Motor neuron (in vitro differentiated cells): Measurements from ENCODE around the gene TFDP2. TPM values are rescaled to one million over a fixed set of nuclear protein-coding genes. Genes with fewer than 3 reads are reported as not detected.
A peak's percentile ranks its signal among the peaks of the same experiment; 100 is the strongest.
"Not testable (repeated sequence)": the region's sequence is repeated elsewhere in the genome, so short reads cannot be mapped to it uniquely, and the experiment has no call there.

Experiments used
- ATAC-seq, 8 experiments: fragments of 200-7000 bp; cut with Tn5 transposase; replicated peaks in 6 of 8; 2 replicates each; pipeline ENCODE4 v1.8.0; 2021; ENCODE audit warnings: mild to moderate bottlenecking in 8 of 8, moderate library complexity in 8 of 8
- H3K27ac ChIP-seq, 2 donors: fragments of 250-450 bp; sonication (Bioruptor Pico); 2 replicates each; pipeline ENCODE4 v1.9.0; 2021; ENCODE audit warnings: antibody characterized with exemption in 2 of 2, mild to moderate bottlenecking in 2 of 2, moderate library complexity in 1 of 2
- H3K4me1 ChIP-seq, 2 donors: fragments of 250-450 bp; sonication (Bioruptor Pico); replicated peaks in 1 of 2; 2 replicates each; pipeline ENCODE4 v1.6.1; 2021; ENCODE audit warnings: antibody characterized with exemption in 2 of 2, mild to moderate bottlenecking in 2 of 2, moderate library complexity in 1 of 2
- H3K4me3 ChIP-seq, 5 donors: fragments of 250-450 bp; sonication (Bioruptor Pico); 2 replicates each; pipeline ENCODE4 v1.9.0; 2021; ENCODE audit warnings: antibody characterized with exemption in 5 of 5, mild to moderate bottlenecking in 5 of 5, moderate library complexity in 4 of 5
- WGBS, 10 experiments: fragments of 450-650 bp; shearing (Covaris generic); methylation state at CpG; one replicate each; pipeline ENCODE4 v1.0.0; 2022; 5-methylcytosine and 5-hydroxymethylcytosine counted together
- in situ Hi-C, 9 experiments: fragments of 400-800 bp; cut with MboI; loops; one replicate each; pipeline ENCODE4 v1.15.0; 2021; ENCODE audit warnings: low sequenced_read_pairs in 9 of 9, low pct_unique_long_range_greater_than_20kb in 2 of 9; ENCODE audit not compliant: unreplicated experiment in 9 of 9
- total RNA-seq, 8 experiments: library from RNA; unstranded; fragments of 300-600 nt; gene quantifications; 2 replicates each; pipeline versions ENCODE4 v1.2.3 to v1.2.4, GENCODE V29; 2022

The TFDP2 gene
- total RNA-seq, 8 experiments from 2014 or later, result 25.7 to 69.0 (median 30.3) TPM

GRCh38 chr3:142150271-142150670 is 927 bp upstream of the TFDP2 start:
- in situ Hi-C loops, result no loop called here

GRCh38 chr3:142149673-142149992 is 289 bp upstream of the TFDP2 start:
- peaks cover 0 to 10% of the 10 kb centered on the region in 2 donors for H3K4me1 ChIP-seq
- no CpG with 5 or more reads among the region's 14 CpGs for whole genome bisulfite sequencing, 10 experiments
- no peak overlapping the region for H3K27ac ChIP-seq
- peak overlapping the region; percentile 59 to 84 (median 78) for H3K4me3 ChIP-seq
- ATAC-seq, result no peak
- in situ Hi-C loops, result loop anchor here in 2 of 9 experiments (25.0 kb wide), 1 partner anchor 138 kb away; no protein-coding TSS in a partner anchor

More at GRCh38 chr3:142150271-142150670, 927 bp upstream of the TFDP2 start:
- no peak for ATAC-seq
- peak overlapping the region in 1 of 5 donors; percentile 78 for H3K4me3 ChIP-seq
- peaks cover 0 to 10% of the 10 kb centered on the region in 2 donors for H3K4me1 ChIP-seq
- no peak overlapping the region for H3K27ac ChIP-seq
- WGBS, 10 experiments, result 79 to 100% (median 89%) methylated on average over 1 to 12 of the region's 13 CpGs; no CpG with 5 or more reads in 4 of the 10 experiments

- 0 to 14% (median 8%) methylated on average over 1 to 10 of the region's 11 CpGs; no CpG with 5 or more reads in 1 of the 10 experiments for WGBS, 10 experiments
- in situ Hi-C loops, result loop anchor here in 2 of 9 experiments (25.0 kb wide), 1 partner anchor 139 kb away; no protein-coding TSS in a partner anchor
- peak overlapping the region; percentile 59 to 84 (median 78) for H3K4me3 ChIP-seq
- peaks cover 0 to 10% of the 10 kb centered on the region in 2 donors for H3K4me1 ChIP-seq
- ATAC-seq, result no peak
- H3K27ac ChIP-seq, result peak overlapping the region in 1 of 2 donors; percentile 30
Measured at GRCh38 chr3:142148044-142148791, 1.1 kb downstream of the TFDP2 start.

GRCh38 chr3:142144587-142144986 is 4.8 kb downstream of the TFDP2 start:
- H3K27ac ChIP-seq, H3K4me3 ChIP-seq, ATAC-seq: not testable (repeated sequence)
- H3K4me1 ChIP-seq, result peaks cover 0 to 10% of the 10 kb centered on the region in 2 donors
- in situ Hi-C loops, result loop anchor here in 2 of 9 experiments (25.0 kb wide), 1 partner anchor 143 kb away; no protein-coding TSS in a partner anchor
- WGBS, 10 experiments, result 41 to 100% (median 85%) methylated on average over 1 to 5 of the region's 5 CpGs; no CpG with 5 or more reads in 2 of the 10 experiments

- in situ Hi-C loops, result loop anchor here in 2 of 9 experiments (25.0 kb wide), 1 partner anchor 147 kb away; no protein-coding TSS in a partner anchor
- ATAC-seq, result not testable (repeated sequence)
- WGBS, 10 experiments, result 89 to 100% (median 95%) methylated on average over 2 to 12 of the region's 15 CpGs; no CpG with 5 or more reads in 4 of the 10 experiments
Measured at GRCh38 chr3:142140608-142141285, 8.6 kb downstream of the TFDP2 start.

GRCh38 chr3:142137089-142137488 is 12.3 kb downstream of the TFDP2 start:
- H3K4me3 ChIP-seq, result not testable (repeated sequence)

More at GRCh38 chr3:142140608-142141285, 8.6 kb downstream of the TFDP2 start:
- H3K4me3 ChIP-seq, H3K27ac ChIP-seq, H3K4me1 ChIP-seq: not testable (repeated sequence)

GRCh38 chr3:142134799-142135325 is 14.5 kb downstream of the TFDP2 start:
- 0 to 100% (median 45%) methylated on average over 1 to 3 of the region's 3 CpGs for WGBS, 10 experiments
- ATAC-seq, result no peak
- in situ Hi-C loops, result loop anchor here in 2 of 9 experiments (25.0 kb wide), 1 partner anchor 152 kb away; no protein-coding TSS in a partner anchor

More at GRCh38 chr3:142137089-142137488, 12.3 kb downstream of the TFDP2 start:
- WGBS, 10 experiments, result 67 to 100% (median 83%) methylated on average over 1 of the region's 2 CpGs; no CpG with 5 or more reads in 5 of the 10 experiments
- not testable (repeated sequence) for H3K27ac ChIP-seq, ATAC-seq, H3K4me1 ChIP-seq
- in situ Hi-C loops, result loop anchor here in 2 of 9 experiments (25.0 kb wide), 1 partner anchor 150 kb away; no protein-coding TSS in a partner anchor

GRCh38 chr3:142129516-142130171 is 19.7 kb downstream of the TFDP2 start:
- 74 to 100% (median 98%) methylated on average over 1 to 2 of the region's 2 CpGs for WGBS, 10 experiments
- ATAC-seq, result no peak
- in situ Hi-C loops, result loop anchor here in 2 of 9 experiments (25.0 kb wide), 1 partner anchor 158 kb away; no protein-coding TSS in a partner anchor
- no peaks in the 10 kb centered on the region for H3K4me1 ChIP-seq
- H3K4me3 ChIP-seq, result no peak overlapping the region
- no peak overlapping the region for H3K27ac ChIP-seq

More at GRCh38 chr3:142134799-142135325, 14.5 kb downstream of the TFDP2 start:
- Histone ChIP-seq H3K27ac (no peak overlapping the region), H3K4me1 (no peaks in the 10 kb centered on the region), H3K4me3 (no peak overlapping the region)

GRCh38 chr3:142127941-142128658 is 21.2 kb downstream of the TFDP2 start:
- ATAC-seq, result peak in 4 of 8 experiments; percentile 36 to 55 (median 45)
- Histone ChIP-seq H3K4me1 (no peaks in the 10 kb centered on the region), H3K4me3 (no peak overlapping the region), H3K27ac (no peak overlapping the region)
- in situ Hi-C loops, result loop anchor here in 2 of 9 experiments (25.0 kb wide), 1 partner anchor 159 kb away; no protein-coding TSS in a partner anchor
- 24 to 95% (median 46%) methylated on average over 2 to 8 of the region's 8 CpGs for WGBS, 10 experiments

GRCh38 chr3:142124243-142124642 is 25.1 kb downstream of the TFDP2 start:
- 63 to 100% (median 92%) methylated on average over 2 of the region's 2 CpGs; no CpG with 5 or more reads in 1 of the 10 experiments for WGBS, 10 experiments
- ATAC-seq, result no peak
- Histone ChIP-seq H3K27ac (no peak overlapping the region), H3K4me1 (peaks cover 0 to 8% of the 10 kb centered on the region in 2 donors), H3K4me3 (no peak overlapping the region)
- in situ Hi-C loops, result no loop called here

GRCh38 chr3:142120707-142121106 is 28.6 kb downstream of the TFDP2 start:
- WGBS, 10 experiments, result 0 to 67% (median 22%) methylated on average over 1 to 3 of the region's 3 CpGs; no CpG with 5 or more reads in 3 of the 10 experiments
- H3K27ac ChIP-seq, result peak overlapping the region in 1 of 2 donors; percentile 54
- in situ Hi-C loops, result no loop called here
- peaks cover 0 to 8% of the 10 kb centered on the region in 2 donors for H3K4me1 ChIP-seq
- ATAC-seq, result peak in 5 of 8 experiments; percentile 24 to 75 (median 36)
- H3K4me3 ChIP-seq, result no peak overlapping the region
